ENCODE data around the gene HADHA.

- TF ChIP-seq CTCF (IDR thresholded peaks at IDR 0.05 in 4 of 5, conservative IDR thresholded peaks at IDR 0.05 in 1 of 5) (no peak), POLR2A (IDR thresholded peaks at IDR 0.05) (no peak)
Observed at GRCh38 chr2:26243470-26244308, 743 bp downstream of the HADHA start.

Measured in gastrocnemius medialis (tissue), 4 donors.